B cell (primary cell): Measurements from ENCODE around the gene SHANK1. TPM values are rescaled to one million over a fixed set of nuclear protein-coding genes. Genes with fewer than 3 reads are reported as not detected.

Source experiments
- ATAC-seq: fragments of 200-7000 bp; cut with Tn5 transposase; one replicate; pipeline ENCODE4 v1.10.0; 2021; ENCODE audit warnings: low read depth, mild to moderate bottlenecking, moderate number of reproducible peaks, moderate library complexity
- CTCF ChIA-PET: fragments of 350-600 bp; sonication (Branson Sonifier 250); formaldehyde crosslinking; loops from one replicate; lab custom pipeline; 2021; ENCODE audit warnings: antibody characterized with exemption, inconsistent platforms; lab: Charles Lee
- POLR2A ChIA-PET: fragments of 350-600 bp; sonication (Branson Sonifier 250); formaldehyde crosslinking; loops from one replicate; lab custom pipeline; 2021; ENCODE audit warnings: antibody characterized with exemption; lab: Charles Lee
- DNase-seq: peaks from one replicate; pipeline ENCODE4 v3.0.0; 2013
- H2AFZ ChIP-seq: 2 replicates; pipeline ENCODE4 v1.6.1; 2012; ENCODE audit warnings: mild to moderate bottlenecking, low read depth, low read length; ENCODE audit not compliant: insufficient read depth, poor library complexity, severe bottlenecking
- H3K27ac ChIP-seq, 2 donors: 1 replicate in 1 of 2; 2 replicates in 1 of 2; pipeline ENCODE4 v1.5.1; 2012 to 2013; ENCODE audit warnings: low read length in 2 of 2, mild to moderate bottlenecking in 2 of 2, moderate library complexity in 1 of 2
- H3K27me3 ChIP-seq, 4 experiments: fragments of 200-600 bp in 1 of 4; sonication (generic) in 1 of 4; replicated peaks in 1 of 4; 1 replicate in 2 of 4; 2 replicates in 2 of 4; pipeline versions ENCODE4 v1.6.1 to v1.7.0; 2013 to 2016; ENCODE audit warnings: low read length in 3 of 4, mild to moderate bottlenecking in 2 of 4, mixed read lengths in 1 of 4, moderate library complexity in 1 of 4; ENCODE audit not compliant: insufficient read depth in 4 of 4, control insufficient read depth in 3 of 4; ENCODE audit errors: control extremely low read depth in 1 of 4
- H3K36me3 ChIP-seq, 2 experiments: replicated peaks in 1 of 2; 1 replicate in 1 of 2; 2 replicates in 1 of 2; pipeline versions ENCODE4 v1.6.1 to v1.7.1; 2013; ENCODE audit warnings: low read length in 1 of 2; ENCODE audit not compliant: insufficient read depth in 2 of 2, control insufficient read depth in 1 of 2; ENCODE audit errors: control extremely low read depth in 1 of 2, extremely low read depth in 1 of 2
- H3K4me1 ChIP-seq, 2 donors: fragments of 200-600 bp in 1 of 2; sonication (generic) in 1 of 2; 1 replicate in 1 of 2; 2 replicates in 1 of 2; pipeline versions ENCODE4 v1.5.1 to v1.6.1; 2013 to 2017; ENCODE audit warnings: low read length in 2 of 2; ENCODE audit not compliant: control insufficient read depth in 2 of 2, insufficient read depth in 2 of 2
- H3K4me2 ChIP-seq: replicated peaks from 2 replicates; pipeline ENCODE3; 2012; ENCODE audit warnings: mild to moderate bottlenecking, low read depth, low read length; ENCODE audit not compliant: poor library complexity, severe bottlenecking
- H3K4me3 ChIP-seq, 5 experiments: fragments of 200-600 bp in 1 of 5; sonication (generic) in 1 of 5; 1 replicate in 3 of 5; 2 replicates in 2 of 5; pipeline versions ENCODE4 v1.5.1 to v1.7.0; 2011 to 2016; ENCODE audit warnings: low read length in 4 of 5, mild to moderate bottlenecking in 4 of 5, low read depth in 2 of 5, control low read depth in 1 of 5, moderate library complexity in 1 of 5; ENCODE audit not compliant: insufficient read depth in 1 of 5; ENCODE audit errors: control extremely low read depth in 1 of 5, extremely low read depth in 1 of 5
- H3K79me2 ChIP-seq: fragments of 200-600 bp; sonication (generic); one replicate; pipeline ENCODE4 v1.6.0; 2016; ENCODE audit warnings: low read length; ENCODE audit not compliant: control insufficient read depth, insufficient read depth
- H3K9ac ChIP-seq: fragments of 200-600 bp; sonication (generic); 2 replicates; pipeline ENCODE4 v1.6.1; 2017; ENCODE audit warnings: mild to moderate bottlenecking, low read length, moderate library complexity
- H3K9me3 ChIP-seq, 3 donors: one replicate each; pipeline versions ENCODE4 v1.6.1 to v1.7.1; 2013; ENCODE audit warnings: low read length in 2 of 3; ENCODE audit not compliant: control insufficient read depth in 2 of 3, insufficient read depth in 1 of 3; ENCODE audit errors: control extremely low read depth in 1 of 3
- H4K20me1 ChIP-seq: 2 replicates; pipeline ENCODE4 v1.6.0; 2012; ENCODE audit warnings: mild to moderate bottlenecking, low read length; ENCODE audit not compliant: insufficient read depth, control insufficient read depth, poor library complexity, severe bottlenecking
- H3K27ac Mint-ChIP-seq: one replicate; pipeline ENCODE4 v1.8.0; 2021; ENCODE audit warnings: mixed read lengths
- H3K27me3 Mint-ChIP-seq: one replicate; pipeline ENCODE4 v1.8.0; 2021; ENCODE audit warnings: mixed read lengths
- H3K4me1 Mint-ChIP-seq: one replicate; pipeline ENCODE4 v1.8.0; 2021; ENCODE audit warnings: mixed read lengths
- H3K4me3 Mint-ChIP-seq: one replicate; pipeline ENCODE4 v1.8.0; 2021; ENCODE audit warnings: mixed read lengths
- H3K9me3 Mint-ChIP-seq: one replicate; pipeline ENCODE4 v1.8.0; 2022; ENCODE audit warnings: mixed read lengths; ENCODE audit not compliant: insufficient read depth
- EZH2 ChIP-seq: IDR thresholded peaks from 2 replicates; pipeline ENCODE4 v1.6.1; 2012; ENCODE audit warnings: borderline replicate concordance, low read depth, mild to moderate bottlenecking, moderate library complexity, low read length; ENCODE audit not compliant: insufficient read depth, poor library complexity, severe bottlenecking
- WGBS: methylation state at CpG from one replicate; pipeline ENCODE4 v1.1.5; 2013; ENCODE audit warnings: missing lambda C conversion rate; ENCODE audit not compliant: insufficient coverage; 5-methylcytosine and 5-hydroxymethylcytosine counted together
- intact Hi-C: fragments of 100-400 bp; cut with micrococcal nuclease; formaldehyde crosslinking; loops from one replicate; pipeline ENCODE4 v1.10.0; 2022
- polyA plus RNA-seq: library from polyadenylated mRNA; depleted of rRNA; stranded (reverse); fragments of >200 nt; gene quantifications from 2 replicates; pipeline ENCODE4 v1.2.3, GENCODE V29; 2012
- total RNA-seq, 2 donors: library from RNA; stranded (reverse); fragments of 120-200 nt in 1 of 2; gene quantifications; 1 replicate in 1 of 2; 2 replicates in 1 of 2; pipeline versions ENCODE4 v1.2.3 to v1.2.4, GENCODE V29; 2013 to 2022
- TF ChIP-seq, protein P1 (sequence below): fragments of 200-600 bp; IDR thresholded peaks from one replicate; pipeline ENCODE4 v1.8.0; 2022; ENCODE audit warnings: antibody characterized with exemption, mild to moderate bottlenecking

Gene SHANK1
- total and polyA plus RNA-seq, 2 donors (not counting 1 experiment from before 2014, with no cell fraction given), result not detected

DNA sequence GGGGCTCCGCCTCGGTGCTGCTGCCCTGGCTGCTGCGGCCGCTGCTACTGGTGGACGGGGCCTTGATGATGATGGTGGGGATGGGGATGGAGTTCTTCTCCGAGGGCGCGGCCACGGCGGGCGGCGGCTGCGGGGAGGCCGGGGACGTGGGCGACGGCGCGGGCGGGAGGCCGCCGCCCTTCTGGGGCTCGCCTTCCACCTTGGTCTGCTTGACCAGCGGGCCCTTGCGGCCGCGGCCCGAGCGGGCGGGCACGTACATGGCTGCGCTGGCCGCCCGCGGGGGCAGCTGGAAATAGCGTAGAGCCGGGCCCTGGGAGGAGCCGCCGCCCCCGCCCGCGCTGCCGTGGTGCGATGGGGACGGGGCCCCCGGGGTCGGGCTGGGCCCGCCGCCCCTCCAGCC, 51.2 kb downstream of the SHANK1 start:
- no peak for TF ChIP-seq EZH2
- TF ChIP-seq, protein P1, sequence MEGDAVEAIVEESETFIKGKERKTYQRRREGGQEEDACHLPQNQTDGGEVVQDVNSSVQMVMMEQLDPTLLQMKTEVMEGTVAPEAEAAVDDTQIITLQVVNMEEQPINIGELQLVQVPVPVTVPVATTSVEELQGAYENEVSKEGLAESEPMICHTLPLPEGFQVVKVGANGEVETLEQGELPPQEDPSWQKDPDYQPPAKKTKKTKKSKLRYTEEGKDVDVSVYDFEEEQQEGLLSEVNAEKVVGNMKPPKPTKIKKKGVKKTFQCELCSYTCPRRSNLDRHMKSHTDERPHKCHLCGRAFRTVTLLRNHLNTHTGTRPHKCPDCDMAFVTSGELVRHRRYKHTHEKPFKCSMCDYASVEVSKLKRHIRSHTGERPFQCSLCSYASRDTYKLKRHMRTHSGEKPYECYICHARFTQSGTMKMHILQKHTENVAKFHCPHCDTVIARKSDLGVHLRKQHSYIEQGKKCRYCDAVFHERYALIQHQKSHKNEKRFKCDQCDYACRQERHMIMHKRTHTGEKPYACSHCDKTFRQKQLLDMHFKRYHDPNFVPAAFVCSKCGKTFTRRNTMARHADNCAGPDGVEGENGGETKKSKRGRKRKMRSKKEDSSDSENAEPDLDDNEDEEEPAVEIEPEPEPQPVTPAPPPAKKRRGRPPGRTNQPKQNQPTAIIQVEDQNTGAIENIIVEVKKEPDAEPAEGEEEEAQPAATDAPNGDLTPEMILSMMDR, result no peak
- ChIA-PET POLR2A (no interaction called here), CTCF (no interaction called here)
- peak overlapping the region; percentile 59 for H3K4me2 ChIP-seq
- H3K27me3 ChIP-seq, result peaks cover 0 to 44% (median 18%) of the 10 kb centered on the region in 4 experiments
- 10% methylated on average over 49 of the region's 49 CpGs for WGBS
- Mint-ChIP-seq H3K27ac (no peak overlapping the region), H3K4me3 (no peak overlapping the region), H3K27me3 (peaks cover 39% of the 10 kb centered on the region), H3K4me1 (peaks cover 2% of the 10 kb centered on the region), H3K9me3 (no peaks in the 10 kb centered on the region)
- no peak overlapping the region for H2AFZ ChIP-seq
- H4K20me1 ChIP-seq, result no peaks in the 10 kb centered on the region
- H3K27ac ChIP-seq, result no peak overlapping the region
- DNase-seq, result no peak
- H3K9me3 ChIP-seq, result peaks cover 0 to 22% (median 0%) of the 10 kb centered on the region in 3 donors
- H3K79me2 ChIP-seq, result no peaks in the 10 kb centered on the region
- H3K9ac ChIP-seq, result no peak overlapping the region
- H3K36me3 ChIP-seq, result no peaks in the 10 kb centered on the region
- ATAC-seq, result no peak
- peaks cover 8 to 18% of the 10 kb centered on the region in 2 donors for H3K4me1 ChIP-seq
- no peak overlapping the region for H3K4me3 ChIP-seq
- intact Hi-C loops, result loop anchor here (2.0 kb wide), 2 partner anchors 114 to 254 kb away; no protein-coding TSS in a partner anchor

DNA sequence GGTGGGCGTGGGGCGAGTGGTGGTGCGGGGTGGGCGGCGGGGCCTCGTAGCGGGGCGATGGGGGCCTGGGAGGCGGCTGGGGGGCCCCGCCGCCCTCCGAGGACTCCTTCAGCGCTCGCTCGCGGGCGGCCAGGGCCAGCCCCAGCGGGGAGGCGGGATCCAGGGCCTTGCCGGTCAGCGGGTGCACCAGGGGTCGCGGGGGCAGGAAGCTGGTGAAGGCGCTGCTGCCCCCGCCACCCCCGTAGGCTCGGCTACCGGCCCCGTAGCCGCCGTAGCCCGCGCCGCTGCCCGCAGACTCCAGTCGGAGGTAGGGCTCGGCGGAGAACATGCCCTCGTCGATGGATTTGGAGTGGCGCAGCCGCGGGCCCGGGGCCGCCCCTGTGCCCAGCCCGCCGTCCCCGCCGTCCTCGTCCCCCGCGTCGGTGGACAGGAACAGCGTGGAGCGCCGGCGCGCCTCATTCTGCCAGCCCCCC, 51.8 kb downstream of the SHANK1 start:
- peaks cover 2% of the 10 kb centered on the region for H3K4me1 Mint-ChIP-seq
- ChIA-PET CTCF (no interaction called here), POLR2A (no interaction called here)
- Histone ChIP-seq H4K20me1 (no peaks in the 10 kb centered on the region), H2AFZ (peak overlapping the region; percentile 38), H3K27ac (no peak overlapping the region), H3K27me3 (peaks cover 0 to 42% (median 18%) of the 10 kb centered on the region in 4 experiments), H3K4me3 (no peak overlapping the region), H3K9ac (no peak overlapping the region), H3K36me3 (no peaks in the 10 kb centered on the region), H3K4me1 (peaks cover 8 to 18% of the 10 kb centered on the region in 2 donors), H3K9me3 (peaks cover 0 to 26% (median 0%) of the 10 kb centered on the region in 3 donors), H3K4me2 (peak overlapping the region; percentile 59), H3K79me2 (no peaks in the 10 kb centered on the region)
- WGBS, result 9% methylated on average over 58 of the region's 58 CpGs
- H3K4me3 Mint-ChIP-seq, result no peak overlapping the region
- peaks cover 38% of the 10 kb centered on the region for H3K27me3 Mint-ChIP-seq
- intact Hi-C loops, result loop anchor here (2.0 kb wide), 2 partner anchors 115 to 255 kb away; no protein-coding TSS in a partner anchor
- no peak for ATAC-seq
- DNase-seq, result peak; percentile 38
- H3K9me3 Mint-ChIP-seq, result no peaks in the 10 kb centered on the region
- H3K27ac Mint-ChIP-seq, result no peak overlapping the region
- TF ChIP-seq, protein P1, result no peak
- TF ChIP-seq EZH2, result peak; percentile 4
